Thoracic aorta (tissue), 2 donors: ENCODE data around the gene RBM8A. TPM values are rescaled to one million over a fixed set of nuclear protein-coding genes. Genes with fewer than 3 reads are reported as not detected.

Source experiments
- ATAC-seq: fragments of 150-250 bp; one replicate; pipeline ENCODE4 v1.8.0; 2017; ENCODE audit warnings: low read depth; ENCODE audit not compliant: insufficient number of reproducible peaks, low FRiP score
- DNase-seq: peaks from one replicate; pipeline ENCODE4 v3.0.0-alpha.2; 2020; ENCODE audit warnings: low spot score
- H3K27ac ChIP-seq, 2 donors: fragments of 200-600 bp; sonication (generic); 1 replicate in 1 of 2; 2 replicates in 1 of 2; pipeline ENCODE4 v1.5.1; 2016; ENCODE audit warnings: mild to moderate bottlenecking in 2 of 2, moderate library complexity in 2 of 2
- H3K27me3 ChIP-seq: fragments of 200-600 bp; sonication (generic); replicated peaks from 2 replicates; pipeline ENCODE4 v1.6.0; 2016; ENCODE audit warnings: mild to moderate bottlenecking; ENCODE audit not compliant: insufficient read depth
- H3K36me3 ChIP-seq: fragments of 200-600 bp; sonication (generic); one replicate; pipeline ENCODE4 v1.5.1; 2016
- H3K4me1 ChIP-seq, 2 donors: fragments of 200-600 bp; sonication (generic); 1 replicate in 1 of 2; 2 replicates in 1 of 2; pipeline versions ENCODE4 v1.5.1 to v1.6.0; 2016; ENCODE audit warnings: low read depth in 2 of 2, mild to moderate bottlenecking in 1 of 2; ENCODE audit not compliant: control insufficient read depth in 1 of 2
- H3K4me3 ChIP-seq: fragments of 200-600 bp; sonication (generic); 2 replicates; pipeline ENCODE4 v1.5.1; 2016; ENCODE audit warnings: mild to moderate bottlenecking
- H3K9me3 ChIP-seq: fragments of 200-600 bp; sonication (generic); 2 replicates; pipeline ENCODE4 v1.5.1; 2016
- CTCF ChIP-seq: fragments of 200-600 bp; sonication (generic); IDR thresholded peaks from one replicate; pipeline ENCODE4 v1.5.1; 2019; ENCODE audit warnings: antibody characterized with exemption
- total RNA-seq, 2 donors: library from RNA; depleted of rRNA; stranded (reverse); fragments of >200 nt; gene quantifications; one replicate each; pipeline versions ENCODE4 v1.1.0 to v1.2.3, GENCODE V29; 2016

RBM8A gene
- total RNA-seq, 2 donors from 2014 or later = 37.8 to 151 TPM

- no peaks in the 10 kb centered on the region for H3K27me3 ChIP-seq
These were observed 35.1 kb upstream of the RBM8A start for GRCh38 chr1:145962157-145963102.

GRCh38 chr1:145961425-145962156 is 34.3 kb upstream of the RBM8A start:
- TF ChIP-seq CTCF = no peak
- no peak for DNase-seq

More at GRCh38 chr1:145962157-145963102, 35.1 kb upstream of the RBM8A start:
- DNase-seq = no peak
- H3K36me3 ChIP-seq = no peaks in the 10 kb centered on the region
- H3K27ac ChIP-seq = peak overlapping the region; percentile 88 to 93
- peaks cover 23 to 45% of the 10 kb centered on the region in 2 donors for H3K4me1 ChIP-seq
- no peak for ATAC-seq
- H3K9me3 ChIP-seq = no peaks in the 10 kb centered on the region
- H3K4me3 ChIP-seq = peak overlapping the region; percentile 92
- no peak for TF ChIP-seq CTCF

GRCh38 chr1:145961109-145961424 is 33.8 kb upstream of the RBM8A start:
- H3K27me3 ChIP-seq = no peaks in the 10 kb centered on the region
- no peak for ATAC-seq
- H3K4me3 ChIP-seq = peak overlapping the region; percentile 92
- TF ChIP-seq CTCF = no peak
- H3K36me3 ChIP-seq = no peaks in the 10 kb centered on the region
- H3K9me3 ChIP-seq = no peaks in the 10 kb centered on the region
- peak overlapping the region; percentile 93 to 96 for H3K27ac ChIP-seq
- DNase-seq = no peak
- H3K4me1 ChIP-seq = peaks cover 28 to 49% of the 10 kb centered on the region in 2 donors

More at GRCh38 chr1:145961425-145962156, 34.3 kb upstream of the RBM8A start:
- Histone ChIP-seq H3K27me3 (no peaks in the 10 kb centered on the region), H3K4me1 (peaks cover 23 to 47% of the 10 kb centered on the region in 2 donors), H3K36me3 (no peaks in the 10 kb centered on the region), H3K27ac (peak overlapping the region; percentile 93 to 96), H3K4me3 (peak overlapping the region; percentile 92), H3K9me3 (no peaks in the 10 kb centered on the region)
- no peak for ATAC-seq

- ATAC-seq (no peak), DNase-seq (peak; percentile 33)
- Histone ChIP-seq H3K4me3 (peak overlapping the region; percentile 92), H3K4me1 (peaks cover 32 to 51% of the 10 kb centered on the region in 2 donors), H3K9me3 (no peaks in the 10 kb centered on the region), H3K27ac (peak overlapping the region; percentile 93 to 96), H3K36me3 (no peaks in the 10 kb centered on the region), H3K27me3 (no peaks in the 10 kb centered on the region)
- peak; percentile 19 for TF ChIP-seq CTCF
These were observed 33.3 kb upstream of the RBM8A start for GRCh38 chr1:145960468-145961108.
